ENCODE measurements around the gene SRPX2. TPM values are rescaled to one million over a fixed set of nuclear protein-coding genes. Genes with fewer than 3 reads are reported as not detected.

SRPX2 gene
- total and polyA plus RNA-seq, 2 of the 13 experiments (the other 11 are each of a cell fraction or from before 2014, with no cell fraction given) = 1.5 to 6.7 TPM

DNA sequence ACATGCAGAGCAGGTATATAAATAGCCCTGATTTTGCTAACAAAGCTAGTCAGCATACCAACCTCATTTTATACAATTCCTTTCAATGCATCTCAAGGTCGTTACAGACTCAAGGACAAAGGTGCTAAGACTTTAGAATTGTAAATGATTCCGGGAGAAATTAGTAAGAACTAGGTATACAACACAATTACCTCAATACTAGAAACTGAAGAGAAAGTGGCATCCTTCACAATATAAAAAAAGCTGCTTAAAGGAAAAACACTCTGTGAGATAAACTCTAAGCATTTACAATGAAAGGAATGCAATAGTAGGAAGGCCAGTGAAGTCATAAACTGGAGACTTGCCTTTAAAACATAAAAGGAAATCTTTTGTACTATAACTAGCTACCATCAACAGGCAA, 47.4 kb upstream of the SRPX2 start:
- H3K27ac ChIP-seq (ENCODE audit: extremely low read length, insufficient read depth, low read length) = no peak overlapping the region
- no peaks in the 10 kb centered on the region for H4K20me1 ChIP-seq (ENCODE audit: insufficient read depth, low read length)
- no TSS peak for BruUV-seq (replicated peaks)
- peaks cover 11% of the 10 kb centered on the region for H3K4me1 ChIP-seq (ENCODE audit: insufficient read depth, low read length)
- H3K36me3 ChIP-seq (replicated peaks in 1 of 2; ENCODE audit: control insufficient read depth in 1 of 2, insufficient read depth in 2 of 2, low read length in 2 of 2) = no peaks in the 10 kb centered on the region
- no peaks in the 10 kb centered on the region for H3K9me3 ChIP-seq (ENCODE audit: low read length)
- no peak overlapping the region for H2AFZ ChIP-seq (ENCODE audit: low read length)
- DNase-seq (ENCODE audit: low spot score) = no peak
- no peak for ATAC-seq
- in situ Hi-C loops (cut with HindIII; ENCODE audit: extremely low pct_ligation_motif_present, low pct_unique_long_range_greater_than_20kb) (no loop called here), intact Hi-C loops (cut with micrococcal nuclease; ENCODE audit: unreplicated experiment) (no loop called here)
- FAIRE-seq = no peak
- no peaks in the 10 kb centered on the region for H3K79me2 ChIP-seq (ENCODE audit: insufficient read depth, low read length)
- 25% methylated on average over 2 of the region's 2 CpGs for WGBS (ENCODE audit: low lambda C conversion rate)
- POLR2A ChIA-PET = no interaction called here
- CTCF ChIA-PET (ENCODE audit: low intra/inter-chr PET ratio, low total read pairs) = no interaction called here
- no peak overlapping the region for H3K9ac ChIP-seq (ENCODE audit: insufficient read depth, low read depth, low read length)
- TF ChIP-seq NAIF1 (CRISPR knock-in tag; IDR thresholded peaks at IDR 0.05; ENCODE audit: borderline replicate concordance) (no peak), RARG (CRISPR knock-in tag; IDR thresholded peaks at IDR 0.05; ENCODE audit: low read depth) (no peak), HNRNPK (IDR thresholded peaks at IDR 0.05; ENCODE audit: low read depth, low read length, poor library complexity, severe bottlenecking) (no peak), ZFP41 (CRISPR knock-in tag; IDR thresholded peaks at IDR 0.05; ENCODE audit: borderline replicate concordance) (no peak), IRX3 (CRISPR knock-in tag; IDR thresholded peaks at IDR 0.05; ENCODE audit: borderline replicate concordance, low read depth) (no peak), ZNF839 (CRISPR knock-in tag; IDR thresholded peaks at IDR 0.05; ENCODE audit: borderline replicate concordance) (no peak), LCORL (IDR thresholded peaks at IDR 0.05) (no peak), LCORL (CRISPR knock-in tag; IDR thresholded peaks at IDR 0.05) (no peak)
- TF ChIP-seq, protein P1, sequence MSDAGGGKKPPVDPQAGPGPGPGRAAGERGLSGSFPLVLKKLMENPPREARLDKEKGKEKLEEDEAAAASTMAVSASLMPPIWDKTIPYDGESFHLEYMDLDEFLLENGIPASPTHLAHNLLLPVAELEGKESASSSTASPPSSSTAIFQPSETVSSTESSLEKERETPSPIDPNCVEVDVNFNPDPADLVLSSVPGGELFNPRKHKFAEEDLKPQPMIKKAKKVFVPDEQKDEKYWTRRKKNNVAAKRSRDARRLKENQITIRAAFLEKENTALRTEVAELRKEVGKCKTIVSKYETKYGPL (CRISPR knock-in tag; IDR thresholded peaks at IDR 0.05) = no peak
- TF ChIP-seq, protein P2, sequence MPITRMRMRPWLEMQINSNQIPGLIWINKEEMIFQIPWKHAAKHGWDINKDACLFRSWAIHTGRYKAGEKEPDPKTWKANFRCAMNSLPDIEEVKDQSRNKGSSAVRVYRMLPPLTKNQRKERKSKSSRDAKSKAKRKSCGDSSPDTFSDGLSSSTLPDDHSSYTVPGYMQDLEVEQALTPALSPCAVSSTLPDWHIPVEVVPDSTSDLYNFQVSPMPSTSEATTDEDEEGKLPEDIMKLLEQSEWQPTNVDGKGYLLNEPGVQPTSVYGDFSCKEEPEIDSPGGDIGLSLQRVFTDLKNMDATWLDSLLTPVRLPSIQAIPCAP (CRISPR knock-in tag; IDR thresholded peaks at IDR 0.05; ENCODE audit: low read depth) = no peak
- no peak overlapping the region for H3K4me3 ChIP-seq (replicated peaks in 1 of 3; ENCODE audit: insufficient read depth in 1 of 3, low read depth in 2 of 3, low read length in 3 of 3)
- H3K27me3 ChIP-seq (ENCODE audit: control insufficient read depth in 1 of 2, insufficient read depth in 2 of 2, low read length in 2 of 2) = no peaks in the 10 kb centered on the region
- no peak overlapping the region for H3K4me2 ChIP-seq (ENCODE audit: low read depth, low read length)
